H1 (cell line): ENCODE results near the gene LIFR.

Experiments
- CTCF ChIP-seq, 3 experiments: IDR thresholded peaks; 1 replicate in 2 of 3; 2 replicates in 1 of 3; pipeline versions ENCODE4 v1.5.1 to v1.6.1; 2011; ENCODE audit warnings: low read length in 3 of 3, mild to moderate bottlenecking in 3 of 3, inconsistent platforms in 2 of 3, low read depth in 1 of 3, moderate library complexity in 1 of 3; ENCODE audit not compliant: insufficient read depth in 1 of 3; ENCODE audit errors: control extremely low read depth in 1 of 3
- JUND ChIP-seq: IDR thresholded peaks from 2 replicates; pipeline ENCODE4 v1.6.1; 2011; ENCODE audit warnings: mild to moderate bottlenecking, improper control_type of control experiment, low read length
- KDM1A ChIP-seq: fragments of 200-600, 300-600 bp; sonication (generic); IDR thresholded peaks from 2 replicates; pipeline ENCODE4 v1.7.1; 2016; ENCODE audit warnings: mild to moderate bottlenecking, low read length, borderline replicate concordance
- MAX ChIP-seq: IDR thresholded peaks from 2 replicates; pipeline ENCODE4 v1.6.1; 2012; ENCODE audit warnings: inconsistent platforms
- POLR2A ChIP-seq, 2 experiments: IDR thresholded peaks; 1 replicate in 1 of 2; 2 replicates in 1 of 2; pipeline ENCODE4 v1.6.1; 2011; ENCODE audit warnings: low read depth in 2 of 2, low read length in 2 of 2, mild to moderate bottlenecking in 2 of 2; ENCODE audit errors: control extremely low read depth in 1 of 2
- POLR2AphosphoS5 ChIP-seq: IDR thresholded peaks from 2 replicates; pipeline ENCODE4 v1.6.1; 2011; ENCODE audit warnings: low read depth, low read length
- RBBP5 ChIP-seq: IDR thresholded peaks from 2 replicates; pipeline ENCODE4 v1.7.1; 2012; ENCODE audit warnings: low read depth, mild to moderate bottlenecking, inconsistent platforms, low read length, moderate library complexity, borderline replicate concordance
- YY1 ChIP-seq: IDR thresholded peaks from 2 replicates; pipeline ENCODE4 v1.6.1; 2011; ENCODE audit warnings: low read depth, mild to moderate bottlenecking, low read length

- TF ChIP-seq POLR2A (IDR thresholded peaks at IDR 0.05; ENCODE audit: control extremely low read depth in 1 of 2, low read depth in 2 of 2, low read length in 2 of 2) (no peak), KDM1A (no peak), RBBP5 (no peak), CTCF (IDR thresholded peaks at IDR 0.05; ENCODE audit: control extremely low read depth in 1 of 3, insufficient read depth in 1 of 3, low read depth in 1 of 3, low read length in 3 of 3) (no peak), MAX (no peak), JUND (no peak), POLR2AphosphoS5 (no peak), YY1 (no peak)
These were observed 105.2 kb downstream of the LIFR start for GRCh38 chr5:38451074-38451725.
